ENCODE results near the gene NMT2.

The NMT2 gene

DNA sequence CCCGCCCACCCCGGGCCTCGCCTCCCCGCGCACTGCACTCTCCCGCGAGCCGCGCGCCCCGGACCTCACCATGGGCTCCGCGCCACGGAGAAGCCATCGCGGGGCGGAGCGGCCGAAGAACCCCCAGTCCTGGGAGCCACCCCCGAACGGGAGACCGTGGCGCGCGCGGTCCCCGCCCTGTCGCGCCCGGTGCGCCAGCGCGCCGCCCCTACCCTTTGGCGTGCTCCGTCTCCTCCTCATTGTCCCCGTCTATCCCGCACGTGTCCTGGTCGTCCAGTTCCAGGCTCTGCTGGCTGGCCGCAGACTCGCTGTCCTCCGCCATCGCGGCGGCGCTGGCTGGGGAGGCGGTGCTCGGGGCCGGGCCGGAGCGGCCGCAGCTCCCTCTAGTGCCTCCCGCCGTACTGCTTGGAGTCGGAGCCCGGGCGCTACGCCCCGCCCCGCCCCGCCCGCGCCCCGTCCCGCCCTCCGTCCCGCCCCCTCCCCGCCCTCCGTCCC lies at the start of gene NMT2:
Gene NMT2, minus strand, starts transcription at position 403 of the 495 bp plus-strand sequence. Its CDS starts 81 bp downstream, at position 322.
- peak within 1 kb of the TSS; percentile 84 for H3K27ac ChIP-seq
- TF ChIP-seq, protein P1, sequence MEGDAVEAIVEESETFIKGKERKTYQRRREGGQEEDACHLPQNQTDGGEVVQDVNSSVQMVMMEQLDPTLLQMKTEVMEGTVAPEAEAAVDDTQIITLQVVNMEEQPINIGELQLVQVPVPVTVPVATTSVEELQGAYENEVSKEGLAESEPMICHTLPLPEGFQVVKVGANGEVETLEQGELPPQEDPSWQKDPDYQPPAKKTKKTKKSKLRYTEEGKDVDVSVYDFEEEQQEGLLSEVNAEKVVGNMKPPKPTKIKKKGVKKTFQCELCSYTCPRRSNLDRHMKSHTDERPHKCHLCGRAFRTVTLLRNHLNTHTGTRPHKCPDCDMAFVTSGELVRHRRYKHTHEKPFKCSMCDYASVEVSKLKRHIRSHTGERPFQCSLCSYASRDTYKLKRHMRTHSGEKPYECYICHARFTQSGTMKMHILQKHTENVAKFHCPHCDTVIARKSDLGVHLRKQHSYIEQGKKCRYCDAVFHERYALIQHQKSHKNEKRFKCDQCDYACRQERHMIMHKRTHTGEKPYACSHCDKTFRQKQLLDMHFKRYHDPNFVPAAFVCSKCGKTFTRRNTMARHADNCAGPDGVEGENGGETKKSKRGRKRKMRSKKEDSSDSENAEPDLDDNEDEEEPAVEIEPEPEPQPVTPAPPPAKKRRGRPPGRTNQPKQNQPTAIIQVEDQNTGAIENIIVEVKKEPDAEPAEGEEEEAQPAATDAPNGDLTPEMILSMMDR (conservative IDR thresholded peaks at IDR 0.05), result peak; percentile 46
- no peak for TF ChIP-seq ZFX (IDR thresholded peaks at IDR 0.05)

DNA sequence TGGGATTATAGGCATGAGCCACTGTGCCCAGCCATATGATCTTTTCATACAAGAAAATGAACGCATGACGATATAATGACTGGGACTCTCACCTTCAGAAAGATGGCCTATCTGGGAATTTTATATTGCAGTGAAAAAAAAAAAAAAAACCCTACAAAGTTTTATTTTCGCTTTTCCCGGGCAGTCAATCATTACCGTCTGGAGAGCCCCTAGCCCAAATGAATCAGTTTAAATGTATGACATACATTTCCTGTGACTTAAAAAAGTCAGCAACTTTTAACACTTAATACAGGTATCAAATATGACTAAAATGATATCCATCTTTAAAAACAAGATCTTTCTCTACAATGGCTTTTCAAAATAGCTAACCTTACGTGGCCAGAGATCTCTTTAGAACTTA lies 48.2 kb upstream of the NMT2 start:
- TF ChIP-seq ZFX (IDR thresholded peaks at IDR 0.05), result no peak
- TF ChIP-seq, protein P1 (conservative IDR thresholded peaks at IDR 0.05), result no peak

DNA sequence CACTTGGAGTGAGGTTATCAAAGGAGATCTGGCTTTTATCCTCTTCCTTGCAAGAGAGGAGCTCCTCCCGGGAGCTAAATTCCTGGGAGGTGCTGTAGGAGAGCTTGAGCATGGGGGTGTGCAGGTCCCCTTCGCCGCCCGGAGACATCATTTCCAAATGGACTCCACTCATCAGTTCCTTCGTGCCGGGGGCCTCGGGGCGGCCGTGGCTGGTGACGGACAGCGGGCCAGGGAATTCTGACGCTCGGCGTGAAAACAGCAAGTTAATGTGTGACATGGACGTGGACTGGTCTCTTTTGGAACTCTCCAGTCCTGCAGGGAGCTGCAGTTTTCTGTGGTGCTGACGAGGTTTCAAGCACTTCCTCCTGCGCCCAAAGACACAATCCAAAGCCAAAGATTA lies 45.7 kb upstream of the NMT2 start:
- H3K27ac ChIP-seq, result no peak overlapping the region
- no peak for TF ChIP-seq ZFX (IDR thresholded peaks at IDR 0.05)
- TF ChIP-seq, protein P1 (conservative IDR thresholded peaks at IDR 0.05), result no peak

More for the DNA sequence above, 48.2 kb upstream of the NMT2 start:
- H3K27ac ChIP-seq, result no peak overlapping the region

DNA sequence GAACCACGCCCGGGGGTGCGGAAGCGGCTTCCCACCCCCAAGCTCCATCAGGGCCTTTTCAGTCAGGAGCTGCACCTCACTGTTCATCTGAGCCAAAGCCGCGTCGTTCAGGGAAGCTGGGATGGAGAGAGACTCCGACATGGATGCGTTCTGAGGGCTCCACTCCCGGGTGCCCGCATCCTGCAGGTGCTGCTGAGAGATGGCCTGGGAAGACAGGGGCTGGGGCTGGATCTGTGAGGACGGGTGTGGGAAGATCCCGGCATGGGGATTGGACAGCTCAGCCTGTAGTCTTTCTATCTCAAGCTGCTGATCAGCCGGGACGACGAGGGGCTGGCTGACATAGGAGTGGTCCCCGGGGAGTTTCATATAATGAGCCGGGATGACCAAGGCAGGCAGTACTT lies 45.0 kb upstream of the NMT2 start:
- no peak for TF ChIP-seq ZFX (IDR thresholded peaks at IDR 0.05)
- no peak overlapping the region for H3K27ac ChIP-seq

DNA sequence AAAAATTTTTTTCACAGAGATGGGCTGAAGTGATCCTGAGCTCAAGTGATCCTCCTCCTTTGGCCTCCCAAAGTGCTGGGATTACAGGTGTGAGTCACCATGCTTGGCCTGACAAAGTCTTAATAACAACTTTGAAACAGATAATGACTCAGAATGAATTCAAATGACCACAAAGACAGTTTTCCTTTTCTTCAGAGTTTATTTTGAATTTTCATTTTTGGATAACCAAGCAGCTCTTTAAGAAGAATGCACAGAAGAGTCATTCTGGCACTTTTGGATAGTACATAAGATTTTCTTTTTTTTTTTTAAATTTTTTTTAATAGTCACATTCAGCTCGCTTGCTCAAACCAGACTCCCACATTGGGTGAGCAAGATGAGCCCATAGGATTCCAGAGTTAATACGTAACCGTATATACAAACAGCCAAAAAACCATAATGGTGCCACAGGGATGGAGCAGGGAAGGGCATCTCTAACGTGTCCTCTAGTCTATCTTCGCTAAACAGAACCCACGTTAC lies 43.0 kb upstream of the NMT2 start:
- TF ChIP-seq, protein P1 (conservative IDR thresholded peaks at IDR 0.05), result no peak
- no peak for TF ChIP-seq ZFX (IDR thresholded peaks at IDR 0.05)

DNA sequence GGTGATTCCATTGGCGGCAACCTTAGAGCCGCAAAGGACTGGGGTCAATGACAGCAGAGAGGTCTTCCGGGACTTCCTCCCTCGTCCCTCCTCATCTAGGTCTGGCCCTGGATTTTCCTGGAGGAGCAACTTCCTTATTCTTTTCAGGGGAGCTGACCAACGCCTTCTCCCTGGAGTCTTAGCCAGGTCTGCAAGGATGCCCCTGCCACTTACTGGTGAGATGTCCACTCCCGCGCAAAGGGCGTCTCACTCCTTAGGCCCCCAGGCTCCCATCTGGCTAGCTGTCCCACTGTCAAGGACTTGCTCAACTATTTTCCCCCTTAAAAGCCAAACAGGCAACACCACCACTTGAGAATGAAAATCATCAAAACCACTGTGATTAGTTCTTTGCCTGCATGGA lies 42.0 kb upstream of the NMT2 start:
- H3K27ac ChIP-seq, result no peak overlapping the region
- TF ChIP-seq ZFX (IDR thresholded peaks at IDR 0.05), result no peak
- TF ChIP-seq, protein P1 (conservative IDR thresholded peaks at IDR 0.05), result no peak

More for the DNA sequence above, 43.0 kb upstream of the NMT2 start:
- H3K27ac ChIP-seq, result no peak overlapping the region

DNA sequence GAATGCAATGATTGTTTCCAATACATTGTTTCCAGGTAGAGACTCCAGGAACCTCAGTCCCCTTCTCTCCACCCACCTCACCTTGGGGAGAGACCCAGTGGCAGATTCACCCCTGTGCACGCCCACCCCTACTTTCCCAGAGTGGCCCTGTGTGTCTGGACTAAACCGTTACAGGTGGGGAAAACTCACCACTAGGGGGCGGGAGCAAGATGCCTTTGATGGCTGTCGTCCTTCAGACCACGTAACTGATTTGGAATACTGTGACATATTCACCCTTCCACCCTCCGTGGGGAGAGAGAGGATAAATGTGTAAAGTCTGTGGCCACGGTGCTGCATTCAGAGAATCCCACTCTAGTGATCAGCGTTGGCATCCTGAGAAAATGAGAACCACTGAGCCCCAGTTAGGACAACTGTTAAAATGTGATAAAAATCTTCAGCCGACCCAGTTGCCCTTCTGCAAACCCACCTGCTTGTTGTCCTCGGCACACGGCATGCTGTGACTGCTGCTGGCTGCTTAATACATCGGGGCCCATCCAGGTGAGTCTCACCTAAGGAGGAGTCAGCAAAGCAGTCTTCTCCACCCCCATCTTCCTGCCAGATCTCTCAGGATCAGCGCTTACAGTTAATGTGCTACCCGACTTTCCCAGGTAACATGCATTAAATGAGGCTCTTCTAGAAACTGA lies 41.5 kb upstream of the NMT2 start:
- H3K27ac ChIP-seq, result no peak overlapping the region
- TF ChIP-seq, protein P1 (conservative IDR thresholded peaks at IDR 0.05), result peak; percentile 95
- no peak for TF ChIP-seq ZFX (IDR thresholded peaks at IDR 0.05)
